Measurements from ENCODE around the gene GRIFIN.

Gene GRIFIN

GRCh38 chr7:2432910-2433712, 43.1 kb downstream of the GRIFIN start:
- FAIRE-seq: no peak

DNA sequence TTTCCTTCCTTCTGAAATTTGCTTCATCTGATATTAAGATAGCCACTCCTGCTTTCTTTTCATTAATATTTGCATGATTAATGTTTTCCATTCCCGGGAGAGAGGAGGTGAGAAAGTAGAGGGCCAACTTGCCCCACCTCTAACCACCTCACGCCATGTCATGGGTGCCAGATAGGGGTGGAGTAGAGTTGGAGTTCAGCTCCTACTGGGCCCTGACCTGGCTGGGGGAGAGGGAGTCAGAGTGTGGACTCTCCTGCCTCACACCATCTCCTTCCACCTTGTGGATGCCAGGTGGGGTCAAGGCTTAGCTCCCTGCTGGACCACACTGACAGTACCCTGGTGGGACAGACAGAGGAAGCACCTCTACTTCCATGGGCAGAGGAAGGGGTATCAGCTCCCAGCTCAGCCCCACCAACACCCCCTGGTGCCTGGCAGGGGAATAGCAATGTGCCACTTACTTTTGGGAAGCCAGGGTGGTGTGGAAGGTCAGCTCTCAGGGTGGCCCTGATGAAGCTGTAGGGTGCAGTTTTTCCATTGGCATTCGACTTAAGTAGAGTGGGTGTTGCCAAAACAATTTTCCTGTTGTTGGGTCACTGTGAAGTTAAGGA, 44.8 kb downstream of the GRIFIN start:
- FAIRE-seq: no peak

DNA sequence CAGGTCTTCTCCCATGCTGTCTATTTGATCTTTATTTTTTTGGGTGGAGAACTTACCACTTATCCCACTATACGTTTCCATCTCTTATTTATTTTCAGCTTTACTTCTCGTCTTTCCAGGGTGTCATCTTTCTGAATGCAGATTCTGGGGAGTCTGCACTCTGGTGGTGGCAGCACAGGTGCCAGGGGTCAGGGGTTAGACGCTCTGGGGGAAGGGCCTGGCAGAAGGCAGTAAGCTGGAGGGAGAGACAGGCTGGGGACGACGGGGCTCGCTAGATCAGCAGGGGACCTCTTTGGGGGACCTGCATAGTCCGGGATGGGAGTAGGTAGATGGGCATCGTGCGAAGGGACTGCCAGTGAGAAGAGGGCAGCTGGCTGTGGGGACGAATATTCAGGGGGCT, 50.4 kb downstream of the GRIFIN start:
- FAIRE-seq: no peak
